Sigmoid colon (tissue), 3 donors: ENCODE results near the gene ESD.

Experiments
- CTCF ChIP-seq, 4 experiments: fragments of 450-650 bp in 3 of 4; fragments of 200-600 bp in 1 of 4; IDR thresholded peaks; one replicate each; pipeline ENCODE4 v1.5.1; 2016 to 2019; ENCODE audit warnings: antibody characterized with exemption in 4 of 4, mild to moderate bottlenecking in 3 of 4, moderate library complexity in 2 of 4
- POLR2A ChIP-seq, 2 donors: fragments of 450-650 bp; IDR thresholded peaks; one replicate each; pipeline ENCODE4 v1.6.1; 2016; ENCODE audit warnings: antibody characterized with exemption in 2 of 2, mild to moderate bottlenecking in 2 of 2, moderate library complexity in 2 of 2

- TF ChIP-seq POLR2A (IDR thresholded peaks at IDR 0.05), result no peak
- no peak for TF ChIP-seq CTCF (IDR thresholded peaks at IDR 0.05)
Measured at GRCh38 chr13:46795321-46795720, 1.6 kb downstream of the ESD start.
